Gastrocnemius medialis (tissue), 4 donors: Measurements from ENCODE around the gene MAGEF1. TPM values are rescaled to one million over a fixed set of nuclear protein-coding genes. Genes with fewer than 3 reads are reported as not detected.

Experiments used
- ATAC-seq, 2 donors: fragments of 150-250 bp; one replicate each; pipeline ENCODE4 v1.9.1; 2016
- DNase-seq, 2 donors: peaks; one replicate each; pipeline ENCODE4 v3.0.0-alpha.2; 2019
- H3K27ac ChIP-seq, 4 donors: fragments of 200-600 bp; sonication (generic); 1 replicate in 1 of 4; 2 replicates in 3 of 4; pipeline ENCODE4 v1.5.1; 2016 to 2018; ENCODE audit warnings: mild to moderate bottlenecking in 2 of 4, moderate library complexity in 1 of 4
- H3K27me3 ChIP-seq, 3 donors: fragments of 200-600 bp; sonication (generic) in 2 of 3; 1 replicate in 1 of 3; 2 replicates in 2 of 3; pipeline versions ENCODE4 v1.5.1 to v1.6.0; 2016 to 2019; ENCODE audit warnings: mild to moderate bottlenecking in 1 of 3, moderate library complexity in 1 of 3
- H3K36me3 ChIP-seq, 2 donors: fragments of 200-600 bp; sonication (generic) in 1 of 2; one replicate each; pipeline ENCODE4 v1.5.1; 2017 to 2018
- H3K4me1 ChIP-seq, 2 donors: fragments of 200-600 bp; sonication (generic) in 1 of 2; one replicate each; pipeline ENCODE4 v1.5.1; 2016 to 2017; ENCODE audit warnings: mild to moderate bottlenecking in 2 of 2
- H3K4me3 ChIP-seq, 4 donors: fragments of 200-600 bp; sonication (generic) in 3 of 4; 1 replicate in 1 of 4; 2 replicates in 3 of 4; pipeline ENCODE4 v1.5.1; 2016 to 2019; ENCODE audit warnings: mild to moderate bottlenecking in 2 of 4
- H3K9me3 ChIP-seq, 3 donors: fragments of 200-600 bp; sonication (generic) in 2 of 3; 1 replicate in 1 of 3; 2 replicates in 2 of 3; pipeline ENCODE4 v1.5.1; 2016 to 2019
- POLR2A ChIP-seq, 2 donors: fragments of 450-650 bp; IDR thresholded peaks; one replicate each; pipeline ENCODE4 v1.6.1; 2017; ENCODE audit warnings: antibody characterized with exemption in 2 of 2, mild to moderate bottlenecking in 2 of 2, moderate library complexity in 2 of 2
- in situ Hi-C, 4 donors: fragments of 200-750 bp; cut with MboI; loops; one replicate each; pipeline versions ENCODE4 v1.15.0 to v1.8.0; 2017; ENCODE audit warnings: low sequenced_read_pairs in 4 of 4
- intact Hi-C: fragments of 100-400 bp; cut with DNase I; formaldehyde crosslinking; loops from one replicate; pipeline ENCODE4 v1.15.1; 2023; ENCODE audit warnings: low total_unique reads
- total RNA-seq, 4 donors: library from RNA; depleted of rRNA; stranded (reverse); fragments of >200 nt; gene quantifications; one replicate each; pipeline versions ENCODE4 v1.1.0 to v1.2.3, GENCODE V29; 2016
- TF ChIP-seq, protein P1 (sequence below), 5 experiments: fragments of 450-650 bp in 3 of 5; fragments of 200-600 bp in 2 of 5; sonication (generic) in 2 of 5; IDR thresholded peaks in 4 of 5; conservative IDR thresholded peaks in 1 of 5; 1 replicate in 4 of 5; 2 replicates in 1 of 5; pipeline ENCODE4 v1.5.1; 2016 to 2019; ENCODE audit warnings: antibody characterized with exemption in 5 of 5, mild to moderate bottlenecking in 3 of 5, moderate library complexity in 3 of 5

The MAGEF1 gene
- total RNA-seq, 4 donors from 2014 or later, result 9.5 to 19.9 (median 14.8) TPM

DNA sequence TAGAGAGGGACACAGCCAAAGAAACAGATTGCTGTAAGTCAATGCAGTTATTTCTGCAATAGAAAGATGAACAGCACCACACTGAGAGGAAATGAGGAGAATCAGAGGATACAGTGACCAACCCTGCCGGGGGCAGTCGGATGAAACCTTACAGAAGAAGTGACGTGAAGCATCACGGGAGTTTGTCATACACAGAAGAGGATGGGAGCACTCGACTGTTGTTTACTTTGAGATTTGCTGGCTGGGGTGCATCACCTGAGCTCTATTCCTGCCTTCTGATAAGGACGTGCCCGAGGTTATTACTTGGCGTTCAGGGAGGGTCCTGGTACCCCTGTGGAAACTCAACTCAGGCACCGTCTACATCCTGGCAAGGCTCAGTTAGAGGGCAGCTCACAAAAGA is 45.4 kb downstream of the MAGEF1 start:
- in situ Hi-C loops, result no loop called here
- DNase-seq (no peak), ATAC-seq (no peak)
- Histone ChIP-seq H3K9me3 (no peaks in the 10 kb centered on the region), H3K36me3 (no peaks in the 10 kb centered on the region), H3K27me3 (no peaks in the 10 kb centered on the region), H3K4me3 (no peak overlapping the region), H3K4me1 (no peaks in the 10 kb centered on the region), H3K27ac (no peak overlapping the region)
- TF ChIP-seq POLR2A (IDR thresholded peaks at IDR 0.05), result no peak
- TF ChIP-seq, protein P1, sequence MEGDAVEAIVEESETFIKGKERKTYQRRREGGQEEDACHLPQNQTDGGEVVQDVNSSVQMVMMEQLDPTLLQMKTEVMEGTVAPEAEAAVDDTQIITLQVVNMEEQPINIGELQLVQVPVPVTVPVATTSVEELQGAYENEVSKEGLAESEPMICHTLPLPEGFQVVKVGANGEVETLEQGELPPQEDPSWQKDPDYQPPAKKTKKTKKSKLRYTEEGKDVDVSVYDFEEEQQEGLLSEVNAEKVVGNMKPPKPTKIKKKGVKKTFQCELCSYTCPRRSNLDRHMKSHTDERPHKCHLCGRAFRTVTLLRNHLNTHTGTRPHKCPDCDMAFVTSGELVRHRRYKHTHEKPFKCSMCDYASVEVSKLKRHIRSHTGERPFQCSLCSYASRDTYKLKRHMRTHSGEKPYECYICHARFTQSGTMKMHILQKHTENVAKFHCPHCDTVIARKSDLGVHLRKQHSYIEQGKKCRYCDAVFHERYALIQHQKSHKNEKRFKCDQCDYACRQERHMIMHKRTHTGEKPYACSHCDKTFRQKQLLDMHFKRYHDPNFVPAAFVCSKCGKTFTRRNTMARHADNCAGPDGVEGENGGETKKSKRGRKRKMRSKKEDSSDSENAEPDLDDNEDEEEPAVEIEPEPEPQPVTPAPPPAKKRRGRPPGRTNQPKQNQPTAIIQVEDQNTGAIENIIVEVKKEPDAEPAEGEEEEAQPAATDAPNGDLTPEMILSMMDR (IDR thresholded peaks at IDR 0.05 in 4 of 5, conservative IDR thresholded peaks at IDR 0.05 in 1 of 5), result no peak
- intact Hi-C loops, result no loop called here

DNA sequence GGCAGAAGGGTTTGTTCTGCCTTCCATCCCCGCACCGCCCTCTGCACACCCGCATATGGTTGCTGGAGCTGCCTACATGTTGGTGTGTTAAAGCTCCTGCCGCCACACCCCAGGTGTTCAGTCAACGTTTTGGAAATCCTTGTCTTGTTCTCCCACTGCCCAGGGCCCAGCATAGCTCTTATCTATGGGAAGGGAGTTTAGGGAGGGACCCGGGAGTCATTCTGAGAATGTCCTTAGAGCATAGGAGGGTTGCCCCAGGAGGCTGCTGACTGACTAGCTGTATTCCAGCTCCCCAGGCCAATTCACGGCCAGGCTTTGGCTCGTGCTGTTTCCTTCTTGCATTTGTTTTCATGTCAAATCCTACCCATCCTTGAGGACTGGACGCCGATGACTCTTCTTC is 46.8 kb downstream of the MAGEF1 start:
- Histone ChIP-seq H3K4me1 (peaks cover 0 to 1% of the 10 kb centered on the region in 2 donors), H3K36me3 (no peaks in the 10 kb centered on the region), H3K27ac (no peak overlapping the region), H3K27me3 (no peaks in the 10 kb centered on the region), H3K9me3 (no peaks in the 10 kb centered on the region), H3K4me3 (no peak overlapping the region)
- ATAC-seq (no peak), DNase-seq (no peak)
- TF ChIP-seq POLR2A (IDR thresholded peaks at IDR 0.05), result no peak
- TF ChIP-seq, protein P1 (IDR thresholded peaks at IDR 0.05 in 4 of 5, conservative IDR thresholded peaks at IDR 0.05 in 1 of 5), result no peak
- in situ Hi-C loops, result no loop called here
- intact Hi-C loops, result no loop called here

DNA sequence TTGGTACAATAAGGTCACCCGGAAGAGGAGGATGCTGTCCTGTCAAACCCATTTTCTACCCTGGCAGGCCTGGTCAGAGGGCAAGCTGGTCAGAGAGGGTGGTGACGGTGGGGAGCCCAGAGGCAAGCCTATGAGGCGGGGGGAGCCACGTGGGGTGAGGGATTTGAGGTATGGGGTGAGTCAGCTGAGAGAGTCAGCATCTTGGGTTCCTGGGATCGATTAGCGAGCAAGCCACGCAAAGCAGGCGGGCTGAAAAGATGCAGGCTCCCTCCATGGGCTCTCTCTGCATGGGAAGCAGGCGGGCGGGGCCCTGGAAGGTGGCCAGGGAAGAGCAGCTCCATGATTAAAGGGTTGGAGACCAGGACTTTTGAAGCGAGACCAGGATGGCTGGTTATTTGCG is 48.1 kb downstream of the MAGEF1 start:
- TF ChIP-seq POLR2A (IDR thresholded peaks at IDR 0.05), result no peak
- TF ChIP-seq, protein P1 (IDR thresholded peaks at IDR 0.05 in 4 of 5, conservative IDR thresholded peaks at IDR 0.05 in 1 of 5), result no peak
- Histone ChIP-seq H3K36me3 (no peaks in the 10 kb centered on the region), H3K27me3 (no peaks in the 10 kb centered on the region), H3K4me3 (no peak overlapping the region), H3K9me3 (no peaks in the 10 kb centered on the region), H3K4me1 (peaks cover 0 to 10% of the 10 kb centered on the region in 2 donors), H3K27ac (no peak overlapping the region)
- in situ Hi-C loops, result no loop called here
- intact Hi-C loops, result no loop called here
- DNase-seq (no peak), ATAC-seq (no peak)

DNA sequence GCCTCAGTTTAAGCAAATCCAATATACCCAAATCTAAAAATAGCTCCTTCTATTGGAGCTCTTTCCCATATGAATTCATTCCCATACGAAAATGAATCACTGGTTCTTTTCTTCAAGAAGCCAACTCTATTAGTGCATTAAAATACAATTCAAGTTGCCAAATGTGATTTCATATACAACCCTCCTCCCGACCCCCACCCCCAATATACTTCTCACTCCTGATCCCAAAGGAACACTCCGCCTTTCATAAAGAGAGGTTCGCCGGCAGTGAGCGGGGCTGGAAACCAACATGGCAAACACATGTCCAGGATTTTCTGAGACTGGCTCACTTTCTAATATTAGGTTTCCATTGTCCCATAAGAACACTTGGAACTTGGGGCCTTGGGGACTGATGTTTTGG is 48.5 kb downstream of the MAGEF1 start:
- in situ Hi-C loops, result no loop called here
- ATAC-seq, result no peak

More for the DNA sequence above, 48.5 kb downstream of the MAGEF1 start:
- no peak for DNase-seq
- no peak overlapping the region for H3K27ac ChIP-seq
- H3K4me3 ChIP-seq, result no peak overlapping the region
- no peaks in the 10 kb centered on the region for H3K36me3 ChIP-seq
- H3K27me3 ChIP-seq, result no peaks in the 10 kb centered on the region
- TF ChIP-seq POLR2A (IDR thresholded peaks at IDR 0.05), result no peak
- TF ChIP-seq, protein P1 (IDR thresholded peaks at IDR 0.05 in 4 of 5, conservative IDR thresholded peaks at IDR 0.05 in 1 of 5), result no peak
- H3K4me1 ChIP-seq, result peaks cover 0 to 10% of the 10 kb centered on the region in 2 donors
- intact Hi-C loops, result no loop called here
- H3K9me3 ChIP-seq, result no peaks in the 10 kb centered on the region
